Activated naive CD8-positive, alpha-beta T cell (primary cell): ENCODE measurements around the gene TSPAN17.

Source experiments
- H3K27ac Mint-ChIP-seq: one replicate; pipeline ENCODE4 v1.8.0; 2021; ENCODE audit warnings: mixed read lengths
- H3K27me3 Mint-ChIP-seq: one replicate; pipeline ENCODE4 v1.8.0; 2021; ENCODE audit warnings: mixed read lengths
- H3K36me3 Mint-ChIP-seq: one replicate; pipeline ENCODE4 v1.8.0; 2021; ENCODE audit warnings: mixed read lengths
- H3K4me1 Mint-ChIP-seq: one replicate; pipeline ENCODE4 v1.8.0; 2021; ENCODE audit warnings: low read depth, mixed read lengths
- H3K4me3 Mint-ChIP-seq: one replicate; pipeline ENCODE4 v1.8.0; 2021; ENCODE audit warnings: mild to moderate bottlenecking, mixed read lengths
- H3K9me3 Mint-ChIP-seq: one replicate; pipeline ENCODE4 v1.8.0; 2021; ENCODE audit warnings: low read depth, mixed read lengths

TSPAN17 gene

GRCh38 chr5:176703857-176704256 lies 56.6 kb downstream of the TSPAN17 start:
- H3K27ac Mint-ChIP-seq, result no peak overlapping the region
- no peaks in the 10 kb centered on the region for H3K9me3 Mint-ChIP-seq
- no peaks in the 10 kb centered on the region for H3K4me1 Mint-ChIP-seq
- no peaks in the 10 kb centered on the region for H3K36me3 Mint-ChIP-seq
- H3K27me3 Mint-ChIP-seq, result peaks cover 11% of the 10 kb centered on the region
- no peak overlapping the region for H3K4me3 Mint-ChIP-seq

GRCh38 chr5:176704355-176704754 lies 57.1 kb downstream of the TSPAN17 start:
- H3K9me3 Mint-ChIP-seq, result no peaks in the 10 kb centered on the region
- no peaks in the 10 kb centered on the region for H3K36me3 Mint-ChIP-seq
- no peaks in the 10 kb centered on the region for H3K4me1 Mint-ChIP-seq
- no peak overlapping the region for H3K4me3 Mint-ChIP-seq
- H3K27me3 Mint-ChIP-seq, result peaks cover 11% of the 10 kb centered on the region
- H3K27ac Mint-ChIP-seq, result no peak overlapping the region

GRCh38 chr5:176704817-176705216 lies 57.5 kb downstream of the TSPAN17 start:
- Mint-ChIP-seq H3K4me1 (no peaks in the 10 kb centered on the region), H3K9me3 (no peaks in the 10 kb centered on the region), H3K4me3 (no peak overlapping the region), H3K36me3 (no peaks in the 10 kb centered on the region), H3K27ac (no peak overlapping the region), H3K27me3 (peaks cover 10% of the 10 kb centered on the region)
